GM12878 (cell line): Measurements from ENCODE around the gene TAPT1. TPM values are rescaled to one million over a fixed set of nuclear protein-coding genes. Genes with fewer than 3 reads are reported as not detected.

Experiments used
- ATAC-seq: fragments of 200-7000 bp; cut with Tn5 transposase; 3 replicates; pipeline ENCODE4 v1.9.1; 2020; ENCODE audit warnings: mild to moderate bottlenecking, moderate library complexity
- BruUV-seq: library from RNA; stranded (reverse); fragments of 400-500 nt; replicated peaks from 2 replicates; lab custom pipeline; 2021; lab: Mats Ljungman, UMichigan
- CTCF ChIA-PET: fragments of 300-600 bp; sonication (Branson Sonifier 250); formaldehyde crosslinking; extraction: SDS; loops from one replicate; lab custom pipeline; 2021; ENCODE audit warnings: inconsistent platforms; lab: Yijun Ruan, JAX
- POLR2A ChIA-PET: fragments of 350-600 bp; formaldehyde crosslinking; extraction: SDS; loops from one replicate; lab custom pipeline; 2021; ENCODE audit warnings: inconsistent platforms; lab: Charles Lee
- RAD21 ChIA-PET: fragments of 300-600 bp; sonication (Branson Sonifier 250); formaldehyde crosslinking; loops from one replicate; lab custom pipeline; 2023; ENCODE audit warnings: antibody characterized with exemption; ENCODE audit not compliant: unreplicated experiment; lab: Charles Lee
- SMC1A ChIA-PET: fragments of 300-600 bp; sonication (Branson Sonifier 250); formaldehyde crosslinking; loops from one replicate; lab custom pipeline; 2023; ENCODE audit not compliant: unreplicated experiment, uncharacterized antibody; lab: Charles Lee
- DNase-seq: peaks from one replicate; pipeline ENCODE4 v3.0.0-alpha.2; 2011; ENCODE audit warnings: low read depth, low spot score
- FAIRE-seq: peaks from 3 replicates; lab custom pipeline; 2011; peaks lifted over from hg19 to GRCh38; lab: Jason Lieb, UNC
- H2AFZ ChIP-seq: 2 replicates; pipeline ENCODE4 v1.6.0; 2011; ENCODE audit warnings: low read depth, low read length, control low read depth; ENCODE audit not compliant: control insufficient read depth
- H3K27ac ChIP-seq: 2 replicates; pipeline ENCODE4 v1.5.1; 2011; ENCODE audit warnings: control low read depth; ENCODE audit not compliant: control insufficient read depth, insufficient read depth
- H3K27me3 ChIP-seq, 2 experiments: replicated peaks in 1 of 2; 2 replicates each; pipeline versions ENCODE4 v1.6.0 to v1.6.1; 2011; ENCODE audit warnings: low read length in 1 of 2; ENCODE audit not compliant: control insufficient read depth in 2 of 2, insufficient read depth in 2 of 2
- H3K36me3 ChIP-seq, 2 experiments: 2 replicates each; pipeline ENCODE4 v1.5.1; 2011; ENCODE audit warnings: low read length in 1 of 2; ENCODE audit not compliant: control insufficient read depth in 2 of 2, insufficient read depth in 2 of 2
- H3K4me1 ChIP-seq: 2 replicates; pipeline ENCODE4 v1.6.1; 2011; ENCODE audit warnings: mild to moderate bottlenecking, low read length, moderate library complexity, mixed read lengths; ENCODE audit not compliant: control insufficient read depth, insufficient read depth
- H3K4me2 ChIP-seq: 2 replicates; pipeline ENCODE4 v1.6.0; 2011; ENCODE audit warnings: control low read depth; ENCODE audit not compliant: control insufficient read depth, insufficient read depth
- H3K4me3 ChIP-seq: fragments of 200-600 bp; sonication (generic); 2 replicates; pipeline ENCODE4 v1.5.1; 2016
- H3K79me2 ChIP-seq: 2 replicates; pipeline ENCODE4 v1.6.0; 2011; ENCODE audit warnings: low read length; ENCODE audit not compliant: control insufficient read depth, insufficient read depth
- H3K9ac ChIP-seq: 2 replicates; pipeline ENCODE4 v1.8.0; 2011; ENCODE audit warnings: low read length, control low read depth, mixed read lengths; ENCODE audit not compliant: control insufficient read depth, insufficient read depth
- H3K9me3 ChIP-seq: replicated peaks from 3 replicates; pipeline ENCODE4 v1.5.1; 2011; ENCODE audit warnings: mild to moderate bottlenecking, low read length; ENCODE audit not compliant: control insufficient read depth, insufficient read depth
- H4K20me1 ChIP-seq: 2 replicates; pipeline ENCODE4 v1.6.0; 2011; ENCODE audit not compliant: control insufficient read depth, insufficient read depth
- CBX5 ChIP-seq: sonication (generic); IDR thresholded peaks from 2 replicates; pipeline ENCODE4 v1.6.1; 2016; ENCODE audit warnings: low read depth, moderate library complexity, mild to moderate bottlenecking, inconsistent platforms
- GABPA ChIP-seq: IDR thresholded peaks from 2 replicates; pipeline ENCODE4 v1.6.1; 2014; ENCODE audit warnings: antibody characterized with exemption, low read depth, mild to moderate bottlenecking, inconsistent platforms
- JUND ChIP-seq: IDR thresholded peaks from 2 replicates; pipeline ENCODE4 v1.6.1; 2012; ENCODE audit warnings: low read depth, mild to moderate bottlenecking, low read length, improper control_type of control experiment, moderate library complexity
- KAT2A ChIP-seq: conservative IDR thresholded peaks from 2 replicates; pipeline ENCODE4 v1.6.1; 2011; ENCODE audit warnings: low read depth, low read length; ENCODE audit not compliant: control insufficient read depth
- KLF5 ChIP-seq: fragments of 450-650 bp; IDR thresholded peaks from 2 replicates; pipeline ENCODE4 v1.6.1; 2014; ENCODE audit warnings: mild to moderate bottlenecking; ENCODE audit not compliant: partially characterized antibody
- SKIL ChIP-seq: fragments of 450-650 bp; IDR thresholded peaks from 2 replicates; pipeline ENCODE4 v1.6.1; 2017; ENCODE audit warnings: mild to moderate bottlenecking, low read depth, inconsistent platforms; ENCODE audit not compliant: poor library complexity, severe bottlenecking
- SMC3 ChIP-seq: IDR thresholded peaks from 2 replicates; pipeline ENCODE4 v1.6.1; 2011; ENCODE audit warnings: low read length, improper control_type of control experiment, borderline replicate concordance
- SUPT20H ChIP-seq: IDR thresholded peaks from 2 replicates; pipeline ENCODE4 v1.6.1; 2011; ENCODE audit warnings: low read depth, mild to moderate bottlenecking, low read length, moderate library complexity, borderline replicate concordance; ENCODE audit not compliant: control insufficient read depth
- in situ Hi-C: fragments of 300-500 bp; cut with MboI; formaldehyde crosslinking; loops from 9 replicates; pipeline ENCODE4 v1.14.3; 2018; ENCODE audit warnings: mixed read lengths
- intact Hi-C: fragments of 100-400 bp; cut with micrococcal nuclease; formaldehyde crosslinking; loops from one replicate; pipeline ENCODE4 v1.14.2; 2022; ENCODE audit not compliant: unreplicated experiment
- polyA plus RNA-seq, 11 experiments: library from polyadenylated mRNA; depleted of rRNA in 4 of 11; unstranded in 6 of 11; stranded (reverse) in 5 of 11; fragments of >200 nt; fragmentation: Nextera tagmentation in 4 of 11; fragmentation: Illumina TruSeq in 1 of 11; extraction: Ambion mirVana in 4 of 11; extraction: Trizol in 1 of 11; gene quantifications; 1 replicate in 1 of 11; 2 replicates in 10 of 11; pipeline versions ENCODE4 v1.2.1 to v1.2.3, GENCODE V29; 2011 to 2016; ENCODE audit warnings: inconsistent platforms in 2 of 11, missing spikeins in 2 of 11, low read depth in 1 of 11
- total RNA-seq, 4 experiments: library from RNA; depleted of rRNA in 3 of 4; stranded (reverse); fragments of >200 nt in 3 of 4; fragmentation: Illumina TruSeq in 1 of 4; extraction: Trizol in 1 of 4; gene quantifications; 2 replicates each; pipeline versions ENCODE4 v1.2.1 to v1.2.3, GENCODE V29; 2013 to 2021
- TF ChIP-seq, protein P1 (sequence below): fragments of 450-650 bp; conservative IDR thresholded peaks from 2 replicates; pipeline ENCODE4 v1.6.1; 2017; ENCODE audit warnings: mild to moderate bottlenecking, moderate library complexity

Gene TAPT1
- total and polyA plus RNA-seq, 10 of the 15 experiments (the other 5 are each of a cell fraction or from before 2014, with no cell fraction given), result 0.91 to 23.3 (median 9.5) TPM

DNA sequence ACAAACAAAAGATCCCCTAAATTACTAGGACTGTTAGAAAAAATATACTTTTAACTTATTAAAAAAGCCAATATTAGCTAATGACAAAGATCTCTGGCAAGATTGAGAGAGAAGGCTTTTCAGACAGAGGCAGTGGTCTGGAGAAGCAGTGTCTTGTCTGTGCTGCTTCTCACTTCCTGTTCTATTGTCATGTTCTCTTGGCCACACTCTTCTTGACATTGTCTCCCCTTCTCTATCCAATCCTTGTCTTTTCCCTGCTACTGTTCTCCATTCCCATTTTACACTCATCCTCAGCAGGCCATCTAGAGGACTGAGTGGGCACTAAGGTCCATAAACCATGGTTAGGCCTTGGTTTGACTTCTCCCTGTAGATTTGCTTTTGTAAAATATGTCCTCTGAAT, 14.0 kb upstream of the TAPT1 start:
- in situ Hi-C loops (no loop called here), intact Hi-C loops (no loop called here)
- Histone ChIP-seq H3K9ac (no peak overlapping the region), H3K4me1 (no peaks in the 10 kb centered on the region), H3K36me3 (no peaks in the 10 kb centered on the region), H3K4me3 (no peak overlapping the region), H3K27me3 (no peaks in the 10 kb centered on the region), H3K4me2 (no peak overlapping the region), H3K27ac (no peak overlapping the region), H2AFZ (no peak overlapping the region), H3K79me2 (no peaks in the 10 kb centered on the region), H4K20me1 (no peaks in the 10 kb centered on the region), H3K9me3 (no peaks in the 10 kb centered on the region)
- ATAC-seq, result no peak
- no TSS peak for BruUV-seq
- no peak for FAIRE-seq
- POLR2A ChIA-PET, result no interaction called here
- CTCF ChIA-PET, result no interaction called here
- RAD21 ChIA-PET, result no interaction called here
- TF ChIP-seq KLF5 (no peak), SKIL (no peak), GABPA (no peak), CBX5 (no peak), SUPT20H (no peak), SMC3 (no peak), JUND (no peak), KAT2A (no peak)
- TF ChIP-seq, protein P1, sequence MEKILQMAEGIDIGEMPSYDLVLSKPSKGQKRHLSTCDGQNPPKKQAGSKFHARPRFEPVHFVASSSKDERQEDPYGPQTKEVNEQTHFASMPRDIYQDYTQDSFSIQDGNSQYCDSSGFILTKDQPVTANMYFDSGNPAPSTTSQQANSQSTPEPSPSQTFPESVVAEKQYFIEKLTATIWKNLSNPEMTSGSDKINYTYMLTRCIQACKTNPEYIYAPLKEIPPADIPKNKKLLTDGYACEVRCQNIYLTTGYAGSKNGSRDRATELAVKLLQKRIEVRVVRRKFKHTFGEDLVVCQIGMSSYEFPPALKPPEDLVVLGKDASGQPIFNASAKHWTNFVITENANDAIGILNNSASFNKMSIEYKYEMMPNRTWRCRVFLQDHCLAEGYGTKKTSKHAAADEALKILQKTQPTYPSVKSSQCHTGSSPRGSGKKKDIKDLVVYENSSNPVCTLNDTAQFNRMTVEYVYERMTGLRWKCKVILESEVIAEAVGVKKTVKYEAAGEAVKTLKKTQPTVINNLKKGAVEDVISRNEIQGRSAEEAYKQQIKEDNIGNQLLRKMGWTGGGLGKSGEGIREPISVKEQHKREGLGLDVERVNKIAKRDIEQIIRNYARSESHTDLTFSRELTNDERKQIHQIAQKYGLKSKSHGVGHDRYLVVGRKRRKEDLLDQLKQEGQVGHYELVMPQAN, result no peak
- SMC1A ChIA-PET, result interaction anchor here (0.6 kb wide), 1 partner anchor 680 kb away, joined by 3 read pairs; no protein-coding TSS in a partner anchor
- DNase-seq, result no peak
